PC-3 (cell line): ENCODE results near the gene PLEKHA5. TPM values are rescaled to one million over a fixed set of nuclear protein-coding genes. Genes with fewer than 3 reads are reported as not detected.

Experiments used
- ATAC-seq: fragments of 200-7000 bp; cut with Tn5 transposase; 2 replicates; pipeline ENCODE4 v1.9.1; 2020; ENCODE audit warnings: mild to moderate bottlenecking, moderate library complexity
- BruUV-seq: library from RNA; stranded (reverse); fragments of 400-500 nt; replicated peaks from 2 replicates; lab custom pipeline; 2021; lab: Mats Ljungman, UMichigan
- CTCF ChIA-PET: fragments of 300-600 bp; sonication (Branson Sonifier 250); formaldehyde crosslinking; loops from one replicate; lab custom pipeline; 2022; ENCODE audit warnings: antibody characterized with exemption; lab: Charles Lee
- POLR2A ChIA-PET: fragments of 300-600 bp; sonication (Branson Sonifier 250); formaldehyde crosslinking; loops from one replicate; lab custom pipeline; 2022; ENCODE audit warnings: antibody characterized with exemption; ENCODE audit not compliant: unreplicated experiment; lab: Charles Lee
- DNase-seq: peaks from one replicate; pipeline ENCODE4 v3.0.0-alpha.2; 2015
- H2AFZ ChIP-seq: fragments of 300-600 bp; sonication (generic); 2 replicates; pipeline ENCODE4 v1.6.0; 2016; ENCODE audit warnings: antibody characterized with exemption, low read length
- H3F3A ChIP-seq: fragments of 300-600 bp; sonication (generic); one replicate; pipeline ENCODE4 v1.6.0; 2017; ENCODE audit warnings: antibody characterized with exemption, low read length, control low read depth, mild to moderate bottlenecking; ENCODE audit not compliant: unreplicated experiment
- H3K27ac ChIP-seq: fragments of 300-600 bp; sonication (generic); 2 replicates; pipeline ENCODE4 v1.5.1; 2016; ENCODE audit warnings: mild to moderate bottlenecking, low read length
- H3K27me3 ChIP-seq: fragments of 300-600 bp; sonication (generic); 2 replicates; pipeline ENCODE4 v1.6.1; 2016; ENCODE audit warnings: low read length, mixed read lengths
- H3K36me3 ChIP-seq: fragments of 300-600 bp; sonication (generic); 2 replicates; pipeline ENCODE4 v1.6.1; 2016; ENCODE audit warnings: low read depth, mixed run types, low read length, mixed read lengths
- H3K4me1 ChIP-seq: fragments of 300-600 bp; sonication (generic); 2 replicates; pipeline ENCODE4 v1.5.1; 2016; ENCODE audit warnings: low read length; ENCODE audit not compliant: insufficient read depth
- H3K4me2 ChIP-seq: fragments of 300-600 bp; sonication (generic); 2 replicates; pipeline ENCODE4 v1.6.0; 2016; ENCODE audit warnings: low read length
- H3K4me3 ChIP-seq: fragments of 300-600 bp; sonication (generic); 2 replicates; pipeline ENCODE4 v1.5.1; 2016; ENCODE audit warnings: mild to moderate bottlenecking, low read length, mixed read lengths
- H3K79me2 ChIP-seq: fragments of 300-600 bp; sonication (generic); 2 replicates; pipeline ENCODE4 v1.6.1; 2017; ENCODE audit warnings: low read length, mixed read lengths
- H3K9ac ChIP-seq: fragments of 300-600 bp; sonication (generic); 2 replicates; pipeline ENCODE4 v1.6.0; 2016; ENCODE audit warnings: mild to moderate bottlenecking, low read length
- H3K9me2 ChIP-seq: fragments of 300-600 bp; sonication (generic); replicated peaks from 2 replicates; pipeline ENCODE4 v1.6.1; 2016; ENCODE audit warnings: mixed run types, low read length, mixed read lengths
- H3K9me3 ChIP-seq: fragments of 300-600 bp; sonication (generic); 2 replicates; pipeline ENCODE4 v1.6.1; 2016; ENCODE audit warnings: low read length, mixed read lengths
- H4K20me1 ChIP-seq: fragments of 300-600 bp; sonication (generic); 2 replicates; pipeline ENCODE4 v1.6.1; 2016; ENCODE audit warnings: low read length, mixed read lengths
- EZH2 ChIP-seq: fragments of 300-600 bp; sonication (generic); IDR thresholded peaks from one replicate; pipeline ENCODE4 v1.6.1; 2017; ENCODE audit warnings: antibody characterized with exemption, mild to moderate bottlenecking, low read length; ENCODE audit not compliant: unreplicated experiment
- EZH2phosphoT487 ChIP-seq: fragments of 300-600 bp; sonication (generic); IDR thresholded peaks from 2 replicates; pipeline ENCODE4 v1.6.1; 2018; ENCODE audit warnings: mild to moderate bottlenecking, antibody characterized with exemption, low read length, borderline replicate concordance
- intact Hi-C: fragments of 100-400 bp; cut with micrococcal nuclease; formaldehyde crosslinking; loops from 2 replicates; pipeline ENCODE4 v1.9.0; 2023
- total RNA-seq: library from RNA; depleted of rRNA; stranded (reverse); fragments of >200 nt; gene quantifications from 2 replicates; pipeline ENCODE4 v1.2.3, GENCODE V29; 2014
- TF ChIP-seq, protein P1 (sequence below): fragments of 300-600 bp; sonication (generic); conservative IDR thresholded peaks from 2 replicates; pipeline ENCODE4 v1.5.1; 2017; ENCODE audit warnings: antibody characterized with exemption, low read depth, mild to moderate bottlenecking, low read length

Gene PLEKHA5
- total RNA-seq, 1 experiment from 2014 or later: 16.7 TPM

DNA sequence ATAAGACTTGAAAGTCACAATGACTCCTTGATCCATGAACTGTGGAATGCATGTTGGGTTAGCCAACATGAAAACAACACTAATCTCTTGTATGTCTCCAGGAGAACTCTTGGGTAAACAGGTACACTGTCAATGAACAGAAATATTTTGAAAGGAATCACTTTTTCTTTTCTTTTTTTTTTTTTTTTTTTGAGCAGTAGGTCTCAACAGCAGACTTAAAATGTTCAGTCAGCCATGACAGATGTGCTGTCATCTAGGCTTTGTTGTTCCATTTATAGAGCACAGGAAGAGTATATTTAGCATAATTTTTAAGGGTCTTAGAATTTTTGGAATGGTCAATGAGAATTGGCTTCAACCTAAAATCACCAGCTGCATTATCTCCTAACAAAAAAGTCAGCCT, 2.3 kb upstream of the PLEKHA5 start:
- no peaks in the 10 kb centered on the region for H3K27me3 ChIP-seq
- no peak for ATAC-seq
- peaks cover 18% of the 10 kb centered on the region for H3K79me2 ChIP-seq
- DNase-seq: no peak
- H4K20me1 ChIP-seq: no peaks in the 10 kb centered on the region
- peaks cover 2% of the 10 kb centered on the region for H3K36me3 ChIP-seq
- intact Hi-C loops: loop anchor here (5.0 kb wide), 1 partner anchor 120 kb away; no protein-coding TSS in a partner anchor
- H2AFZ ChIP-seq: no peak overlapping the region
- peaks cover 12% of the 10 kb centered on the region for H3K4me1 ChIP-seq
- no peaks in the 10 kb centered on the region for H3F3A ChIP-seq
- CTCF ChIA-PET: no interaction called here
- TF ChIP-seq EZH2phosphoT487: no peak
- no peak for TF ChIP-seq EZH2
- TF ChIP-seq, protein P1, sequence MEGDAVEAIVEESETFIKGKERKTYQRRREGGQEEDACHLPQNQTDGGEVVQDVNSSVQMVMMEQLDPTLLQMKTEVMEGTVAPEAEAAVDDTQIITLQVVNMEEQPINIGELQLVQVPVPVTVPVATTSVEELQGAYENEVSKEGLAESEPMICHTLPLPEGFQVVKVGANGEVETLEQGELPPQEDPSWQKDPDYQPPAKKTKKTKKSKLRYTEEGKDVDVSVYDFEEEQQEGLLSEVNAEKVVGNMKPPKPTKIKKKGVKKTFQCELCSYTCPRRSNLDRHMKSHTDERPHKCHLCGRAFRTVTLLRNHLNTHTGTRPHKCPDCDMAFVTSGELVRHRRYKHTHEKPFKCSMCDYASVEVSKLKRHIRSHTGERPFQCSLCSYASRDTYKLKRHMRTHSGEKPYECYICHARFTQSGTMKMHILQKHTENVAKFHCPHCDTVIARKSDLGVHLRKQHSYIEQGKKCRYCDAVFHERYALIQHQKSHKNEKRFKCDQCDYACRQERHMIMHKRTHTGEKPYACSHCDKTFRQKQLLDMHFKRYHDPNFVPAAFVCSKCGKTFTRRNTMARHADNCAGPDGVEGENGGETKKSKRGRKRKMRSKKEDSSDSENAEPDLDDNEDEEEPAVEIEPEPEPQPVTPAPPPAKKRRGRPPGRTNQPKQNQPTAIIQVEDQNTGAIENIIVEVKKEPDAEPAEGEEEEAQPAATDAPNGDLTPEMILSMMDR: no peak
- H3K4me3 ChIP-seq: no peak overlapping the region
- no TSS peak for BruUV-seq
- H3K9me2 ChIP-seq: no peaks in the 10 kb centered on the region
- POLR2A ChIA-PET: no interaction called here
- no peak overlapping the region for H3K9ac ChIP-seq
- H3K4me2 ChIP-seq: no peak overlapping the region
- H3K27ac ChIP-seq: no peak overlapping the region
- 0 out of 2 replicates have a peak, but pooled peaks cover 7% of the 10 kb centered on the region for H3K9me3 ChIP-seq

DNA sequence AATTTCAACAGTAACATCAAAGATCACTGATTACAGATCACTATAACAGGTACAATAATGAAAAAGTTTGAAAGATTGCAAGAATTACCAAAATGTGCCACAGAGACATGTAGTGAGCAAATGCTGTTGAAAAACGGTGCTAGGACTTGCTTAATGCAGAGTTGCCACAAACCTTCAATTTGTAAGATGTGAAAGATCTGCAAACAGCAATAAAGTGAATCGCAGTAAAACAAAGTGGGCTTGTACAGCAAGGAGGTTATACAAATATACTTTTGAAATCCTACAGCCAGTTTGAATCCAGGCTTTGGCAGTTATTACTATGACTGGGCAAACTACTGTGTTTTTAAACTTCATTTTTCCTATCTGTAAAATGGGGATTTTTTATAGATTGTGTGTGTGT, 1.0 kb upstream of the PLEKHA5 start:
- TF ChIP-seq, protein P1: no peak
- TF ChIP-seq EZH2phosphoT487: no peak
- no peaks in the 10 kb centered on the region for H4K20me1 ChIP-seq
- H3K9me3 ChIP-seq: 0 out of 2 replicates have a peak, but pooled peaks cover 7% of the 10 kb centered on the region
- no peak for ATAC-seq
- H2AFZ ChIP-seq: no peak overlapping the region
- intact Hi-C loops: loop anchor here (5.0 kb wide), 1 partner anchor 121 kb away; no protein-coding TSS in a partner anchor
- no TSS peak for BruUV-seq
- no peaks in the 10 kb centered on the region for H3K27me3 ChIP-seq
- H3K79me2 ChIP-seq: peaks cover 31% of the 10 kb centered on the region
- H3K9me2 ChIP-seq: no peaks in the 10 kb centered on the region
- no peaks in the 10 kb centered on the region for H3F3A ChIP-seq
- H3K27ac ChIP-seq: no peak overlapping the region
- DNase-seq: no peak
- peaks cover 7% of the 10 kb centered on the region for H3K36me3 ChIP-seq
- POLR2A ChIA-PET: interaction anchor here (0.5 kb wide), 1 partner anchor 365 kb away, joined by 4 read pairs; no protein-coding TSS in a partner anchor
- H3K4me3 ChIP-seq: no peak overlapping the region; the same call in 1 of the 2 replicates
- no peak overlapping the region for H3K9ac ChIP-seq
- CTCF ChIA-PET: interaction anchor here (0.6 kb wide), 1 partner anchor 440 kb away, joined by 3 read pairs; no protein-coding TSS in a partner anchor
- H3K4me1 ChIP-seq: peaks cover 20% of the 10 kb centered on the region
- H3K4me2 ChIP-seq: peak overlapping the region; percentile 80; the same call in 1 of the 2 replicates

DNA sequence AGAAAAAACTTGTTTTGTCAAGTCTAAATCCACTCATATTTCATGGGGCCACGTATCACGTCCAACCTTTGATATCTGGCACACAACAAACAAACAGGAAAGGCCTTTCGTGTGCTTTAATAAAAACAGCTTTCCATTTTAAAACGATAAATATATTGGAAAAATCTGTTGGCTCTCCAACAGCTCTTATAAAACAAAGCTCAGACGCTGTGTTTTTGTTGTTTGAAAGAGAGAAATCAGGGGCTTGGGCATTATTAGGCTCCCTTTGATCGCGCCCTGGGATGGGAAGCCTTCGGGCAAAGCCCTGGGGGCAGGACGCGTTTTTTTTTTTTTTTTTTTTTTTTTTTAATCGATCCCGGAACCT, 429 bp upstream of the PLEKHA5 start:
- Histone ChIP-seq H3K9me3 (0 out of 2 replicates have a peak, but pooled peaks cover 7% of the 10 kb centered on the region), H3K36me3 (peaks cover 7% of the 10 kb centered on the region), H3K4me1 (peaks cover 20% of the 10 kb centered on the region), H3K27ac (peak overlapping the region; percentile 59), H3F3A (no peaks in the 10 kb centered on the region), H2AFZ (peak overlapping the region; percentile 90), H3K9me2 (no peaks in the 10 kb centered on the region), H3K4me2 (peak overlapping the region; percentile 80), H4K20me1 (no peaks in the 10 kb centered on the region), H3K27me3 (no peaks in the 10 kb centered on the region), H3K4me3 (peak overlapping the region; percentile 61), H3K9ac (0 out of 2 replicates have a peak overlapping the region, but pooled peaks have one; percentile 10), H3K79me2 (peaks cover 37% of the 10 kb centered on the region)
- ChIA-PET CTCF (no interaction called here), POLR2A (interaction anchor here (0.6 kb wide), 1 partner anchor 44 kb away, joined by 3 read pairs; no protein-coding TSS in a partner anchor)
- DNase-seq (peak; percentile 37), ATAC-seq (no peak)
- TSS peak; percentile 27 for BruUV-seq
- intact Hi-C loops: loop anchor here (5.0 kb wide), 1 partner anchor 122 kb away; no protein-coding TSS in a partner anchor
- TF ChIP-seq, protein P1: no peak
- TF ChIP-seq EZH2phosphoT487 (no peak), EZH2 (no peak)
